H9 (cell line): ENCODE results near the gene PKMYT1. TPM values are rescaled to one million over a fixed set of nuclear protein-coding genes. Genes with fewer than 3 reads are reported as not detected.

Source experiments
- DNase-seq: peaks from one replicate; pipeline ENCODE4 v3.0.0-alpha.2; 2017
- H2AFZ ChIP-seq: one replicate; pipeline ENCODE4 v1.6.1; 2013; ENCODE audit warnings: mild to moderate bottlenecking, low read length, control low read depth, moderate library complexity
- H2AK5ac ChIP-seq: 2 replicates; pipeline ENCODE4 v1.6.1; 2013; ENCODE audit warnings: low read length, control low read depth, mixed read lengths; ENCODE audit not compliant: insufficient read length
- H2BK120ac ChIP-seq: one replicate; pipeline ENCODE4 v1.6.1; 2013; ENCODE audit warnings: low read depth, mild to moderate bottlenecking, low read length, control low read depth, inconsistent platforms; ENCODE audit not compliant: poor library complexity, severe bottlenecking
- H2BK12ac ChIP-seq: 2 replicates; pipeline ENCODE4 v1.6.1; 2013; ENCODE audit warnings: low read length, control low read depth, mixed read lengths, low read depth; ENCODE audit not compliant: insufficient read length
- H2BK15ac ChIP-seq: 2 replicates; pipeline ENCODE4 v1.6.1; 2013; ENCODE audit warnings: low read depth, low read length, control low read depth
- H2BK20ac ChIP-seq: one replicate; pipeline ENCODE4 v1.6.1; 2013; ENCODE audit warnings: low read depth, mild to moderate bottlenecking, low read length, control low read depth, inconsistent platforms; ENCODE audit not compliant: poor library complexity, severe bottlenecking
- H2BK5ac ChIP-seq: 2 replicates; pipeline ENCODE4 v1.6.1; 2013; ENCODE audit warnings: low read length, control low read depth, mixed read lengths; ENCODE audit not compliant: insufficient read length
- H3K14ac ChIP-seq: 2 replicates; pipeline ENCODE4 v1.6.1; 2013; ENCODE audit warnings: low read length, control low read depth; ENCODE audit not compliant: insufficient read depth
- H3K18ac ChIP-seq: 2 replicates; pipeline ENCODE4 v1.6.1; 2013; ENCODE audit warnings: low read depth, mild to moderate bottlenecking, mixed read lengths, low read length, control low read depth; ENCODE audit not compliant: insufficient read length
- H3K23ac ChIP-seq: 2 replicates; pipeline ENCODE4 v1.6.1; 2013; ENCODE audit warnings: low read length, control low read depth, mixed read lengths, low read depth; ENCODE audit not compliant: insufficient read length
- H3K23me2 ChIP-seq: 2 replicates; pipeline ENCODE4 v1.6.1; 2013; ENCODE audit warnings: low read depth, mild to moderate bottlenecking, mixed read lengths, low read length, control low read depth; ENCODE audit not compliant: insufficient read length, poor library complexity, severe bottlenecking
- H3K27ac ChIP-seq: 2 replicates; pipeline ENCODE4 v1.5.1; 2013; ENCODE audit warnings: low read length, control low read depth, mixed read lengths, low read depth; ENCODE audit not compliant: insufficient read length
- H3K27me3 ChIP-seq: 2 replicates; pipeline ENCODE4 v1.6.1; 2013; ENCODE audit warnings: low read length, control low read depth, inconsistent platforms; ENCODE audit not compliant: insufficient read depth
- H3K4ac ChIP-seq: 2 replicates; pipeline ENCODE4 v1.6.1; 2013; ENCODE audit warnings: low read depth, mild to moderate bottlenecking, control low read depth, inconsistent platforms, low read length, moderate library complexity
- H3K4me1 ChIP-seq: 2 replicates; pipeline ENCODE4 v1.6.1; 2013; ENCODE audit warnings: low read length, control low read depth, inconsistent platforms; ENCODE audit not compliant: insufficient read depth
- H3K4me2 ChIP-seq: 2 replicates; pipeline ENCODE4 v1.6.1; 2013; ENCODE audit warnings: low read length, control low read depth, mixed read lengths; ENCODE audit not compliant: insufficient read length, insufficient read depth
- H3K56ac ChIP-seq: 2 replicates; pipeline ENCODE4 v1.6.1; 2013; ENCODE audit warnings: low read depth, mild to moderate bottlenecking, mixed read lengths, low read length, control low read depth; ENCODE audit not compliant: insufficient read length
- H3K79me1 ChIP-seq: 2 replicates; pipeline ENCODE4 v1.6.1; 2013; ENCODE audit warnings: low read depth, mild to moderate bottlenecking, moderate library complexity, low read length, control low read depth, inconsistent platforms; ENCODE audit not compliant: insufficient read depth, poor library complexity, severe bottlenecking
- H3K79me2 ChIP-seq: 2 replicates; pipeline ENCODE4 v1.6.1; 2013; ENCODE audit warnings: low read length, control low read depth, inconsistent platforms; ENCODE audit not compliant: insufficient read depth
- H3K9ac ChIP-seq: 2 replicates; pipeline ENCODE4 v1.6.1; 2013; ENCODE audit warnings: low read length, control low read depth, mixed read lengths; ENCODE audit not compliant: insufficient read length; ENCODE audit errors: extremely low read depth
- H3K9me3 ChIP-seq: one replicate; pipeline ENCODE4 v1.6.1; 2013; ENCODE audit warnings: low read depth, low read length, inconsistent platforms; ENCODE audit not compliant: control insufficient read depth
- H3T11ph ChIP-seq: one replicate; pipeline ENCODE4 v1.6.1; 2013; ENCODE audit warnings: mild to moderate bottlenecking, low read length, control low read depth, inconsistent platforms
- H4K20me1 ChIP-seq: one replicate; pipeline ENCODE4 v1.6.1; 2013; ENCODE audit not compliant: control insufficient read depth, insufficient read length, insufficient read depth
- H4K5ac ChIP-seq: 2 replicates; pipeline ENCODE4 v1.6.1; 2013; ENCODE audit warnings: low read depth, mild to moderate bottlenecking, mixed read lengths, low read length, control low read depth; ENCODE audit not compliant: insufficient read length
- H4K8ac ChIP-seq: replicated peaks from 2 replicates; pipeline ENCODE4 v1.6.1; 2013; ENCODE audit warnings: low read length, control low read depth, mixed read lengths, low read depth; ENCODE audit not compliant: insufficient read length
- H4K91ac ChIP-seq: 2 replicates; pipeline ENCODE4 v1.6.1; 2013; ENCODE audit warnings: low read depth, mild to moderate bottlenecking, moderate library complexity, mixed read lengths, low read length, control low read depth; ENCODE audit not compliant: insufficient read length
- H3K27ac Mint-ChIP-seq, 3 experiments: 2 replicates in 2 of 3; 3 replicates in 1 of 3; pipeline ENCODE4 v1.8.0; 2020 to 2021; ENCODE audit warnings: mixed read lengths in 3 of 3, mild to moderate bottlenecking in 1 of 3, moderate library complexity in 1 of 3
- H3K27me3 Mint-ChIP-seq: 2 replicates; pipeline ENCODE4 v1.8.0; 2021; ENCODE audit warnings: low read depth, mild to moderate bottlenecking, moderate library complexity, mixed read lengths
- H3K36me3 Mint-ChIP-seq, 3 experiments: 2 replicates in 2 of 3; 3 replicates in 1 of 3; pipeline ENCODE4 v1.8.0; 2020 to 2021; ENCODE audit warnings: low read depth in 3 of 3, mixed read lengths in 3 of 3; ENCODE audit not compliant: insufficient read depth in 1 of 3
- H3K4me1 Mint-ChIP-seq, 2 experiments: 2 replicates each; pipeline ENCODE4 v1.8.0; 2020; ENCODE audit warnings: mixed read lengths in 2 of 2
- H3K4me3 Mint-ChIP-seq, 2 experiments: 2 replicates in 1 of 2; 3 replicates in 1 of 2; pipeline ENCODE4 v1.8.0; 2020 to 2021; ENCODE audit warnings: mild to moderate bottlenecking in 2 of 2, mixed read lengths in 2 of 2, moderate library complexity in 1 of 2
- H3K9me3 Mint-ChIP-seq, 2 experiments: 2 replicates in 1 of 2; 3 replicates in 1 of 2; pipeline ENCODE4 v1.8.0; 2020; ENCODE audit warnings: mild to moderate bottlenecking in 2 of 2, mixed read lengths in 2 of 2, moderate library complexity in 1 of 2
- CTCF ChIP-seq: fragments of 200-600 bp; sonication (generic); conservative IDR thresholded peaks from 3 replicates; pipeline ENCODE4 v1.8.0; 2021; ENCODE audit warnings: antibody characterized with exemption, mild to moderate bottlenecking
- WGBS: extraction: QIAGEN DNeasy Blood & Tissue Kit; methylation state at CpG from one replicate; pipeline ENCODE4 v1.1.7; 2013; ENCODE audit warnings: missing lambda C conversion rate, low lambda C conversion rate, mixed read lengths; ENCODE audit not compliant: insufficient read length; ENCODE audit errors: extremely low coverage; 5-methylcytosine and 5-hydroxymethylcytosine counted together
- total RNA-seq: library from RNA; stranded (reverse); gene quantifications from 2 replicates; pipeline ENCODE4 v1.2.1, GENCODE V29; 2021

Gene PKMYT1
- total RNA-seq, 1 experiment from 2014 or later: 114 TPM

- H3K79me2 ChIP-seq: no peaks in the 10 kb centered on the region
- H3K23ac ChIP-seq: no peak within 1 kb of the TSS
- no peak within 1 kb of the TSS for H3K18ac ChIP-seq
- no peaks in the 10 kb centered on the region for H4K20me1 ChIP-seq
- Mint-ChIP-seq H3K4me3 (peak within 1 kb of the TSS; percentile 84 to 94), H3K27ac (no peak within 1 kb of the TSS), H3K27me3 (peaks cover 29% of the 10 kb centered on the region), H3K9me3 (no peaks in the 10 kb centered on the region; a peak in 1 of 5 replicates), H3K4me1 (peaks cover 11 to 15% of the 10 kb centered on the region in 2 experiments), H3K36me3 (peaks cover 0 to 7% (median 0%) of the 10 kb centered on the region in 3 experiments; a peak in 2 of 7 replicates)
- H2BK5ac ChIP-seq: no peak within 1 kb of the TSS
- H4K91ac ChIP-seq: no peak within 1 kb of the TSS
- no peak within 1 kb of the TSS for H2BK20ac ChIP-seq
- H3K4me1 ChIP-seq: no peaks in the 10 kb centered on the region; the same call in 1 of the 2 replicates
- H4K8ac ChIP-seq: no peak within 1 kb of the TSS
- no peak within 1 kb of the TSS for H3K27ac ChIP-seq
- H2BK120ac ChIP-seq: no peak within 1 kb of the TSS
- no peak within 1 kb of the TSS for H2AFZ ChIP-seq
- H3K79me1 ChIP-seq: no peaks in the 10 kb centered on the region
- H2BK15ac ChIP-seq: no peak within 1 kb of the TSS
- WGBS: no CpG with 5 or more reads among the region's 60 CpGs
- no peak within 1 kb of the TSS for H2AK5ac ChIP-seq
- no peak within 1 kb of the TSS for H3K56ac ChIP-seq
- peak; percentile 90 for DNase-seq
- no peaks in the 10 kb centered on the region for H3K9me3 ChIP-seq
- no peak within 1 kb of the TSS for H3K4ac ChIP-seq
- no peak within 1 kb of the TSS for H3K9ac ChIP-seq
- H3K4me2 ChIP-seq: peak within 1 kb of the TSS; percentile 36
- H3K23me2 ChIP-seq: peaks cover 15% of the 10 kb centered on the region
- no peaks in the 10 kb centered on the region for H3K27me3 ChIP-seq
- no peak within 1 kb of the TSS for H3T11ph ChIP-seq
- H4K5ac ChIP-seq: no peak within 1 kb of the TSS
- no peak within 1 kb of the TSS for H3K14ac ChIP-seq
- peak; percentile 46; the same call in 2 of the 3 replicates for TF ChIP-seq CTCF
- no peak within 1 kb of the TSS for H2BK12ac ChIP-seq
Observed at GRCh38 chr16:2963723-2964474, 16.3 kb downstream of the PKMYT1 start, which contains the start of gene KREMEN2. Gene KREMEN2 (plus strand): TSS chr16:2964275. CDS start chr16:2964521, 246 bp downstream.
